ENCODE data around the gene RCC1. TPM values are rescaled to one million over a fixed set of nuclear protein-coding genes. Genes with fewer than 3 reads are reported as not detected.

Gene RCC1
- total RNA-seq, 1 donor from 2014 or later: 20.5 TPM

GRCh38 chr1:28494737-28495136 is 11.1 kb upstream of the RCC1 start:
- no peak overlapping the region for H3K27ac Mint-ChIP-seq (ENCODE audit: unreplicated experiment)
- no peak for DNase-seq (ENCODE audit: low spot score)
- H3K27me3 Mint-ChIP-seq (ENCODE audit: low read depth): no peaks in the 10 kb centered on the region
- peaks cover 24% of the 10 kb centered on the region for H3K36me3 Mint-ChIP-seq (ENCODE audit: low read depth)
- TF ChIP-seq, protein P1, sequence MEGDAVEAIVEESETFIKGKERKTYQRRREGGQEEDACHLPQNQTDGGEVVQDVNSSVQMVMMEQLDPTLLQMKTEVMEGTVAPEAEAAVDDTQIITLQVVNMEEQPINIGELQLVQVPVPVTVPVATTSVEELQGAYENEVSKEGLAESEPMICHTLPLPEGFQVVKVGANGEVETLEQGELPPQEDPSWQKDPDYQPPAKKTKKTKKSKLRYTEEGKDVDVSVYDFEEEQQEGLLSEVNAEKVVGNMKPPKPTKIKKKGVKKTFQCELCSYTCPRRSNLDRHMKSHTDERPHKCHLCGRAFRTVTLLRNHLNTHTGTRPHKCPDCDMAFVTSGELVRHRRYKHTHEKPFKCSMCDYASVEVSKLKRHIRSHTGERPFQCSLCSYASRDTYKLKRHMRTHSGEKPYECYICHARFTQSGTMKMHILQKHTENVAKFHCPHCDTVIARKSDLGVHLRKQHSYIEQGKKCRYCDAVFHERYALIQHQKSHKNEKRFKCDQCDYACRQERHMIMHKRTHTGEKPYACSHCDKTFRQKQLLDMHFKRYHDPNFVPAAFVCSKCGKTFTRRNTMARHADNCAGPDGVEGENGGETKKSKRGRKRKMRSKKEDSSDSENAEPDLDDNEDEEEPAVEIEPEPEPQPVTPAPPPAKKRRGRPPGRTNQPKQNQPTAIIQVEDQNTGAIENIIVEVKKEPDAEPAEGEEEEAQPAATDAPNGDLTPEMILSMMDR (IDR thresholded peaks at IDR 0.05): no peak
- H3K9me3 Mint-ChIP-seq (ENCODE audit: low read depth): no peaks in the 10 kb centered on the region
- no peaks in the 10 kb centered on the region for H3K4me1 Mint-ChIP-seq (ENCODE audit: low read depth)
- H3K4me3 Mint-ChIP-seq (ENCODE audit: unreplicated experiment): no peak overlapping the region

- TF ChIP-seq, protein P1 (IDR thresholded peaks at IDR 0.05): no peak
- Mint-ChIP-seq H3K36me3 (ENCODE audit: low read depth) (peaks cover 13% of the 10 kb centered on the region), H3K9me3 (ENCODE audit: low read depth) (no peaks in the 10 kb centered on the region), H3K27ac (ENCODE audit: unreplicated experiment) (no peak overlapping the region), H3K4me3 (ENCODE audit: unreplicated experiment) (no peak overlapping the region), H3K4me1 (ENCODE audit: low read depth) (no peaks in the 10 kb centered on the region), H3K27me3 (ENCODE audit: low read depth) (no peaks in the 10 kb centered on the region)
- no peak for DNase-seq (ENCODE audit: low spot score)
Measured at GRCh38 chr1:28499553-28499952, 6.3 kb upstream of the RCC1 start.

GRCh38 chr1:28501925-28502324 is 3.9 kb upstream of the RCC1 start:
- H3K9me3 Mint-ChIP-seq (ENCODE audit: low read depth): no peaks in the 10 kb centered on the region

GRCh38 chr1:28503117-28503516 is 2.7 kb upstream of the RCC1 start:
- TF ChIP-seq, protein P1 (IDR thresholded peaks at IDR 0.05): no peak
- Mint-ChIP-seq H3K27me3 (ENCODE audit: low read depth) (no peaks in the 10 kb centered on the region), H3K27ac (ENCODE audit: unreplicated experiment) (no peak overlapping the region), H3K4me3 (ENCODE audit: unreplicated experiment) (no peak overlapping the region), H3K36me3 (ENCODE audit: low read depth) (peaks cover 18% of the 10 kb centered on the region), H3K9me3 (ENCODE audit: low read depth) (no peaks in the 10 kb centered on the region), H3K4me1 (ENCODE audit: low read depth) (peaks cover 12% of the 10 kb centered on the region)
- no peak for DNase-seq (ENCODE audit: low spot score)

More at GRCh38 chr1:28501925-28502324, 3.9 kb upstream of the RCC1 start:
- H3K36me3 Mint-ChIP-seq (ENCODE audit: low read depth): peaks cover 9% of the 10 kb centered on the region
- DNase-seq (ENCODE audit: low spot score): no peak
- TF ChIP-seq, protein P1 (IDR thresholded peaks at IDR 0.05): no peak
- H3K27me3 Mint-ChIP-seq (ENCODE audit: low read depth): no peaks in the 10 kb centered on the region
- no peak overlapping the region for H3K27ac Mint-ChIP-seq (ENCODE audit: unreplicated experiment)
- no peak overlapping the region for H3K4me3 Mint-ChIP-seq (ENCODE audit: unreplicated experiment)
- peaks cover 6% of the 10 kb centered on the region for H3K4me1 Mint-ChIP-seq (ENCODE audit: low read depth)

- TF ChIP-seq, protein P1 (IDR thresholded peaks at IDR 0.05): peak; percentile 1
- Mint-ChIP-seq H3K27ac (ENCODE audit: unreplicated experiment) (peak overlapping the region; percentile 97), H3K4me1 (ENCODE audit: low read depth) (peaks cover 44% of the 10 kb centered on the region), H3K27me3 (ENCODE audit: low read depth) (no peaks in the 10 kb centered on the region), H3K4me3 (ENCODE audit: unreplicated experiment) (peak overlapping the region; percentile 98), H3K36me3 (ENCODE audit: low read depth) (peaks cover 45% of the 10 kb centered on the region), H3K9me3 (ENCODE audit: low read depth) (no peaks in the 10 kb centered on the region)
- DNase-seq (ENCODE audit: low spot score): no peak
Measured at GRCh38 chr1:28506907-28507246, 1.0 kb downstream of the RCC1 start.
